ENCODE data around the gene PLS1. TPM values are rescaled to one million over a fixed set of nuclear protein-coding genes. Genes with fewer than 3 reads are reported as not detected.
A peak's percentile ranks its signal among the peaks of the same experiment; 100 is the strongest.
"Not testable (repeated sequence)": the region's sequence is repeated elsewhere in the genome, so short reads cannot be mapped to it uniquely, and the experiment has no call there.

Gene PLS1
- total and polyA plus RNA-seq, 2 donors from 2014 or later, result 10.7 to 51.4 TPM

DNA sequence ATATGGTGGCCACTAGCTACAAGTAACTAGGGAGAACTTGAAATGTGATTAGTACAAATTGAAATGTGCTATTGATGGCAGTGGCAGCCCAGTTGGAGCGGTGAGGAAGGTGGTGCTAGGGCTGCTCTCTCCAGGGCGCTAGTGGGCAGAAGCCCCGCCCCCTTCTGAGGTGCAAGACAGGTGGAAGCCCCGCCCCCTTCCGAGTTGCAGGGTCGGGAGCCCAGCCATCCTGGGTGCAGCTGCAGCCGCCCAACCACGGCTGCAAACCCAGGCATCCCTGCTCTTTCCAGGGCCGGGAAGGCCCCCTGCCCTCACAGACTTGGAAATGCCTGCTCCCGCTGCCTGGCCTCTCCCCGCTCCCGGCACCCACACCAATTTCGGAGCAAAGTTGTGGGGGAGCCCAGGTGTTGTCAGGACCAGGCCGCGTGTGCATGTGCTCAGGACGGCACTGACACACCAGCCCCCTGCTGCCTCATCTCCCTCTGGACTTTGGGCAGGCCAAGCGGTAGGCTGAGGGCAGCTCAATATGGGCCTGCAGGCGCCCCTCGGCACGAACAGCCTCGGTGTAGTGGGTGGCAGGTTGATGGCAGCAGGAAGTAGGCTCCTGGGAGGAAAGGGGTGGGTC is 27.7 kb upstream of the PLS1 start:
- Histone ChIP-seq H3K36me3 (ENCODE audit: control insufficient read depth in 2 of 3, insufficient read depth in 3 of 3, low read length in 3 of 3) (peaks cover 0 to 8% (median 0%) of the 10 kb centered on the region in 3 donors), H3K27me3 (ENCODE audit: control insufficient read depth, insufficient read depth, low read length) (no peaks in the 10 kb centered on the region), H3K4me3 (ENCODE audit: low read length in 3 of 3) (no peak overlapping the region), H3K27ac (ENCODE audit: low read depth in 2 of 2, low read length in 2 of 2) (no peak overlapping the region), H3K4me1 (ENCODE audit: control insufficient read depth in 2 of 3, insufficient read depth in 2 of 3, low read depth in 1 of 3, low read length in 3 of 3) (no peaks in the 10 kb centered on the region), H3K9ac (ENCODE audit: low read length in 3 of 3) (no peak overlapping the region), H3K9me3 (ENCODE audit: control insufficient read depth in 2 of 3, insufficient read depth in 1 of 3, low read length in 3 of 3) (no peaks in the 10 kb centered on the region)
- FAIRE-seq (no peak), DNase-seq (peak in 1 of 5 donors; percentile 3)
- no peak for TF ChIP-seq CTCF (IDR thresholded peaks at IDR 0.05; ENCODE audit: borderline replicate concordance, extremely low read depth, insufficient read depth)
- intact Hi-C loops (cut with DNase I), result no loop called here

DNA sequence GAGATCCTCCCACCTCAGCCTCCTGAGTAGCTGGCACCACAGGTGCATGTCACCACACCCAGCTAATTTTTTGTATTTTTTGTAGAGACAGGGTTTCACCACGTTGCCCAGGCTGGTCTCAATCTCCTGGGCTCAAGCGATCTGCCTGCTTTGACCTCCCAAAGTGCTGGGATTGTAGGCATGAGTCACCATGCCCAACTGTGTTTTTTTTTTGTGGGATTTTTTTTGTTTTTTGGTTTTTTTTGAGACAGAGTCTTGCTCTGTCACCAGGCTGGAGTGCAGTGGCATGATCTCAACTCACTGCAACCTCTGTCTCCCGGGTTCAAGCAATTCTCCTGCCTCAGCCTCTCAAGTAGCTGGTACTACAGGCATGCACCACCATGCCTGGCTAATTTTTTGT is 26.8 kb upstream of the PLS1 start:
- FAIRE-seq; DNase-seq; H3K36me3 ChIP-seq (ENCODE audit: control insufficient read depth in 2 of 3, insufficient read depth in 3 of 3, low read length in 3 of 3); H3K4me3 ChIP-seq (ENCODE audit: low read length in 3 of 3); H3K9ac ChIP-seq (ENCODE audit: low read length in 3 of 3); H3K9me3 ChIP-seq (ENCODE audit: control insufficient read depth in 2 of 3, insufficient read depth in 1 of 3, low read length in 3 of 3); intact Hi-C loops (cut with DNase I); H3K4me1 ChIP-seq (ENCODE audit: control insufficient read depth in 2 of 3, insufficient read depth in 2 of 3, low read depth in 1 of 3, low read length in 3 of 3); H3K27ac ChIP-seq (ENCODE audit: low read depth in 2 of 2, low read length in 2 of 2); H3K27me3 ChIP-seq (ENCODE audit: control insufficient read depth, insufficient read depth, low read length): not testable (repeated sequence)

GRCh38 chr3:142574223-142574622 is 22.0 kb upstream of the PLS1 start:
- H3K9ac ChIP-seq (ENCODE audit: low read length in 3 of 3); H3K9me3 ChIP-seq (ENCODE audit: control insufficient read depth in 2 of 3, insufficient read depth in 1 of 3, low read length in 3 of 3); intact Hi-C loops (cut with DNase I); DNase-seq; H3K4me1 ChIP-seq (ENCODE audit: control insufficient read depth in 2 of 3, insufficient read depth in 2 of 3, low read depth in 1 of 3, low read length in 3 of 3); H3K27ac ChIP-seq (ENCODE audit: low read depth in 2 of 2, low read length in 2 of 2); H3K4me3 ChIP-seq (ENCODE audit: low read length in 3 of 3); H3K36me3 ChIP-seq (ENCODE audit: control insufficient read depth in 2 of 3, insufficient read depth in 3 of 3, low read length in 3 of 3); FAIRE-seq; H3K27me3 ChIP-seq (ENCODE audit: control insufficient read depth, insufficient read depth, low read length): not testable (repeated sequence)

DNA sequence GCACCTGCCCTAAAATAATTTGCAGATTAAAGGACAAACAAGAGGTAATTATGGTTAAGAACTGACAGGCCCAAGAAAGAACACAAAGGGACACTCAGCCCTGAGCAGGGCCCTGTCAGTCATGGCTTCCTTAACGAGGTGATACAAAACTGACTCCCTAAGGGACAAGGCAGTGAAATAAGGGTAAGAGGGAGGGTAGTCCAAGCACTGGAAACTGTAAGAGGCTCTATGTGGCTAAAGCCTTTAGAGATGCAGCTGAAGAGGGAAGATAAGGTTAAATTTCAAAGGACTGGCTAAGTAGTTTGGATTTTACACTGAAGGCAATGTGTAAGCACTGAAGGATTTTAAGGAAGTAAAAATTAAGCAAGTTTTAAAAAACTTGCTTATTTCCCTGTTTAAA is 21.5 kb upstream of the PLS1 start:
- Histone ChIP-seq H3K27ac (ENCODE audit: low read depth in 2 of 2, low read length in 2 of 2) (no peak overlapping the region), H3K9me3 (ENCODE audit: control insufficient read depth in 2 of 3, insufficient read depth in 1 of 3, low read length in 3 of 3) (no peaks in the 10 kb centered on the region), H3K9ac (ENCODE audit: low read length in 3 of 3) (no peak overlapping the region), H3K36me3 (ENCODE audit: control insufficient read depth in 2 of 3, insufficient read depth in 3 of 3, low read length in 3 of 3) (no peaks in the 10 kb centered on the region), H3K4me3 (ENCODE audit: low read length in 3 of 3) (no peak overlapping the region), H3K27me3 (ENCODE audit: control insufficient read depth, insufficient read depth, low read length) (no peaks in the 10 kb centered on the region), H3K4me1 (ENCODE audit: control insufficient read depth in 2 of 3, insufficient read depth in 2 of 3, low read depth in 1 of 3, low read length in 3 of 3) (peaks cover 5 to 11% (median 7%) of the 10 kb centered on the region in 3 donors)
- intact Hi-C loops (cut with DNase I), result no loop called here
- no peak for DNase-seq
- no peak for TF ChIP-seq CTCF (IDR thresholded peaks at IDR 0.05; ENCODE audit: borderline replicate concordance, extremely low read depth, insufficient read depth)
- no peak for FAIRE-seq
